ENCODE results near the gene CRHR1.

DNA sequence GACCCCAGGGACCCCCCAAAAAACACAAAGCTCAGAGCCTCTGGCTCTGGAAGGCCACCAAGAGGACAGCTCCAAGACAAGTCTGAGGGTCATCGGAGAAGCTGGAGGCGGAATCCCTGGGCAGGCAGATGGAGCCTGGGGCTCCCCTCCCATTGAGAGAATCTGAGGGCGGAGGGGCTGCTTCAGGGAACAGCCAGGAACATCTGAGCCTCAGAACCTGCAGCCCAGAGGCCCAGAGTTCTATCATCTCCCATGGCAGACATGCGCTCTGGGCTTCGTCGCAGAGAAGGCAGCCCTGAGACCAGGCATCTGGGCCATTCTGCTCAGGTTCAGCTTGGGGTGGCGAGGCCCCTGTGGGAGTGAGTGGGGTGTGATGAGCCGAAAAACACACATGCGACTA is 53.5 kb downstream of the CRHR1 start:
- no peak for TF ChIP-seq POLR2A (IDR thresholded peaks at IDR 0.05)
- TF ChIP-seq, protein P1, sequence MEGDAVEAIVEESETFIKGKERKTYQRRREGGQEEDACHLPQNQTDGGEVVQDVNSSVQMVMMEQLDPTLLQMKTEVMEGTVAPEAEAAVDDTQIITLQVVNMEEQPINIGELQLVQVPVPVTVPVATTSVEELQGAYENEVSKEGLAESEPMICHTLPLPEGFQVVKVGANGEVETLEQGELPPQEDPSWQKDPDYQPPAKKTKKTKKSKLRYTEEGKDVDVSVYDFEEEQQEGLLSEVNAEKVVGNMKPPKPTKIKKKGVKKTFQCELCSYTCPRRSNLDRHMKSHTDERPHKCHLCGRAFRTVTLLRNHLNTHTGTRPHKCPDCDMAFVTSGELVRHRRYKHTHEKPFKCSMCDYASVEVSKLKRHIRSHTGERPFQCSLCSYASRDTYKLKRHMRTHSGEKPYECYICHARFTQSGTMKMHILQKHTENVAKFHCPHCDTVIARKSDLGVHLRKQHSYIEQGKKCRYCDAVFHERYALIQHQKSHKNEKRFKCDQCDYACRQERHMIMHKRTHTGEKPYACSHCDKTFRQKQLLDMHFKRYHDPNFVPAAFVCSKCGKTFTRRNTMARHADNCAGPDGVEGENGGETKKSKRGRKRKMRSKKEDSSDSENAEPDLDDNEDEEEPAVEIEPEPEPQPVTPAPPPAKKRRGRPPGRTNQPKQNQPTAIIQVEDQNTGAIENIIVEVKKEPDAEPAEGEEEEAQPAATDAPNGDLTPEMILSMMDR (IDR thresholded peaks at IDR 0.05) = no peak

Data from lower leg skin (tissue), 3 donors.